Measurements from ENCODE around the gene PLA2G4B.

PLA2G4B gene

GRCh38 chr15:41844814-41845213 lies 6.2 kb downstream of the PLA2G4B start:
- TF ChIP-seq CTCF (IDR thresholded peaks at IDR 0.05; ENCODE audit: low read depth, low read length) = no peak
- no peak overlapping the region for H3K4me3 ChIP-seq (ENCODE audit: low read depth, low read length)

GRCh38 chr15:41847206-41847605 lies 8.6 kb downstream of the PLA2G4B start:
- no peak for TF ChIP-seq CTCF (IDR thresholded peaks at IDR 0.05; ENCODE audit: low read depth, low read length)
- no peak overlapping the region for H3K4me3 ChIP-seq (ENCODE audit: low read depth, low read length)

GRCh38 chr15:41847981-41848380 lies 9.3 kb downstream of the PLA2G4B start:
- TF ChIP-seq CTCF (IDR thresholded peaks at IDR 0.05; ENCODE audit: low read depth, low read length) = no peak
- no peak overlapping the region for H3K4me3 ChIP-seq (ENCODE audit: low read depth, low read length)

GRCh38 chr15:41848631-41849030 lies 10.0 kb downstream of the PLA2G4B start:
- no peak for TF ChIP-seq CTCF (IDR thresholded peaks at IDR 0.05; ENCODE audit: low read depth, low read length)
- no peak overlapping the region for H3K4me3 ChIP-seq (ENCODE audit: low read depth, low read length)

GRCh38 chr15:41849204-41849603 lies 10.6 kb downstream of the PLA2G4B start:
- TF ChIP-seq CTCF (IDR thresholded peaks at IDR 0.05; ENCODE audit: low read depth, low read length) = no peak
- no peak overlapping the region for H3K4me3 ChIP-seq (ENCODE audit: low read depth, low read length)

GRCh38 chr15:41849861-41850260 lies 11.2 kb downstream of the PLA2G4B start:
- TF ChIP-seq CTCF (IDR thresholded peaks at IDR 0.05; ENCODE audit: low read depth, low read length) = no peak
- H3K4me3 ChIP-seq (ENCODE audit: low read depth, low read length) = no peak overlapping the region

GRCh38 chr15:41850482-41851166 lies 12.0 kb downstream of the PLA2G4B start:
- TF ChIP-seq CTCF (IDR thresholded peaks at IDR 0.05; ENCODE audit: low read depth, low read length) = no peak

More at GRCh38 chr15:41850482-41851166, 12.0 kb downstream of the PLA2G4B start:
- no peak overlapping the region for H3K4me3 ChIP-seq (ENCODE audit: low read depth, low read length)
